BJ (cell line): ENCODE data around the gene C1QTNF12. TPM values are rescaled to one million over a fixed set of nuclear protein-coding genes. Genes with fewer than 3 reads are reported as not detected.

Experiments
- CTCF ChIA-PET: fragments of 350-600 bp; formaldehyde crosslinking; extraction: SDS; loops from one replicate; lab custom pipeline; 2021; ENCODE audit warnings: antibody characterized with exemption, inconsistent platforms; lab: Yijun Ruan, JAX
- POLR2A ChIA-PET: fragments of 300-600 bp; sonication (Branson Sonifier 250); formaldehyde crosslinking; extraction: SDS; loops from one replicate; lab custom pipeline; 2021; ENCODE audit warnings: antibody characterized with exemption; lab: Charles Lee
- DNase-seq: peaks from one replicate; pipeline ENCODE4 v3.0.0-alpha.2; 2011; ENCODE audit warnings: low read depth
- H3K27me3 ChIP-seq: 2 replicates; pipeline ENCODE4 v1.6.0; 2011; ENCODE audit warnings: low read length; ENCODE audit not compliant: control insufficient read depth, insufficient read depth
- H3K36me3 ChIP-seq: 2 replicates; pipeline ENCODE4 v1.5.1; 2011; ENCODE audit warnings: low read length; ENCODE audit not compliant: control insufficient read depth, insufficient read depth
- H3K4me3 ChIP-seq: 2 replicates; pipeline ENCODE4 v1.5.1; 2011; ENCODE audit warnings: low read depth, mild to moderate bottlenecking, control low read depth, low read length
- CTCF ChIP-seq: IDR thresholded peaks from 2 replicates; pipeline ENCODE4 v1.5.1; 2011; ENCODE audit warnings: low read depth, mild to moderate bottlenecking, control low read depth, inconsistent platforms, low read length, moderate library complexity; ENCODE audit not compliant: insufficient read depth
- polyA plus RNA-seq: library from polyadenylated mRNA; depleted of rRNA; stranded (reverse); fragments of >200 nt; gene quantifications from 2 replicates; pipeline ENCODE4 v1.2.3, GENCODE V29; 2011

Gene C1QTNF12
- polyA plus RNA-seq, 1 experiment: 0.42 TPM

- POLR2A ChIA-PET: no interaction called here
- Histone ChIP-seq H3K4me3 (no peak overlapping the region), H3K36me3 (peaks cover 47% of the 10 kb centered on the region), H3K27me3 (no peaks in the 10 kb centered on the region)
- CTCF ChIA-PET: interaction anchor here (1.0 to 1.6 kb wide), 3 partner anchors 10 to 104 kb away, joined by 3 to 4 read pairs (median 3); no protein-coding TSS in a partner anchor
- TF ChIP-seq CTCF: no peak
- no peak for DNase-seq
These were observed 19.8 kb downstream of the C1QTNF12 start for GRCh38 chr1:1226566-1227362.

- ChIA-PET CTCF (interaction anchor here (1.0 to 1.6 kb wide), 2 partner anchors 9 to 103 kb away, joined by 3 to 4 read pairs; no protein-coding TSS in a partner anchor), POLR2A (no interaction called here)
- Histone ChIP-seq H3K4me3 (no peak overlapping the region), H3K36me3 (peaks cover 49% of the 10 kb centered on the region), H3K27me3 (no peaks in the 10 kb centered on the region)
- no peak for TF ChIP-seq CTCF
- DNase-seq: no peak
These were observed 20.6 kb downstream of the C1QTNF12 start for GRCh38 chr1:1225913-1226312.

- Histone ChIP-seq H3K36me3 (peaks cover 49% of the 10 kb centered on the region), H3K27me3 (no peaks in the 10 kb centered on the region), H3K4me3 (no peak overlapping the region)
- ChIA-PET POLR2A (no interaction called here), CTCF (interaction anchor here (1.0 to 1.7 kb wide), 2 partner anchors 8 to 103 kb away, joined by 3 to 4 read pairs; no protein-coding TSS in a partner anchor)
- no peak for DNase-seq
- TF ChIP-seq CTCF: no peak
These were observed 21.2 kb downstream of the C1QTNF12 start for GRCh38 chr1:1225238-1225845.

GRCh38 chr1:1223891-1224290 lies 22.6 kb downstream of the C1QTNF12 start:
- no peak for DNase-seq
- ChIA-PET CTCF (interaction anchor here (1.7 kb wide), 1 partner anchor 101 kb away, joined by 4 read pairs; no protein-coding TSS in a partner anchor), POLR2A (no interaction called here)
- Histone ChIP-seq H3K36me3 (peaks cover 57% of the 10 kb centered on the region), H3K4me3 (no peak overlapping the region), H3K27me3 (no peaks in the 10 kb centered on the region)
- no peak for TF ChIP-seq CTCF

- Histone ChIP-seq H3K36me3 (peaks cover 54% of the 10 kb centered on the region), H3K4me3 (no peak overlapping the region), H3K27me3 (no peaks in the 10 kb centered on the region)
- no peak for TF ChIP-seq CTCF
- ChIA-PET CTCF (no interaction called here), POLR2A (no interaction called here)
- no peak for DNase-seq
These were observed 23.2 kb downstream of the C1QTNF12 start for GRCh38 chr1:1223321-1223720.
